WI38 (cell line): ENCODE results near the gene PGF.

Experiments
- H3K4me3 ChIP-seq: 2 replicates; pipeline ENCODE4 v1.5.1; 2011; ENCODE audit warnings: low read depth, mild to moderate bottlenecking, control low read depth, low read length
- CTCF ChIP-seq: IDR thresholded peaks from 2 replicates; pipeline ENCODE4 v1.5.1; 2012; ENCODE audit warnings: low read depth, mild to moderate bottlenecking, control low read depth, low read length

PGF gene

GRCh38 chr14:74929242-74929641 lies 26.2 kb downstream of the PGF start:
- H3K4me3 ChIP-seq, result no peak overlapping the region
- no peak for TF ChIP-seq CTCF

GRCh38 chr14:74927225-74927624 lies 28.2 kb downstream of the PGF start:
- no peak overlapping the region for H3K4me3 ChIP-seq
- TF ChIP-seq CTCF, result no peak

GRCh38 chr14:74924061-74924460 lies 31.3 kb downstream of the PGF start:
- H3K4me3 ChIP-seq, result no peak overlapping the region
- no peak for TF ChIP-seq CTCF

GRCh38 chr14:74922752-74923401 lies 32.5 kb downstream of the PGF start, which contains the start of gene RPS6KL1:
Gene RPS6KL1, minus strand, starts transcription at chr14:74923260. Its CDS starts 1,719 bp downstream, at chr14:74921541.
- H3K4me3 ChIP-seq, result peak within 1 kb of the TSS; percentile 50
- no peak for TF ChIP-seq CTCF

GRCh38 chr14:74921987-74922751 lies 33.2 kb downstream of the PGF start:
- TF ChIP-seq CTCF, result no peak
- no peak overlapping the region for H3K4me3 ChIP-seq

- H3K4me3 ChIP-seq, result no peak overlapping the region
- TF ChIP-seq CTCF, result no peak
Observed at GRCh38 chr14:74921053-74921620, 34.3 kb downstream of the PGF start.

GRCh38 chr14:74920281-74920680 lies 35.1 kb downstream of the PGF start:
- no peak for TF ChIP-seq CTCF

More at GRCh38 chr14:74920281-74920680, 35.1 kb downstream of the PGF start:
- H3K4me3 ChIP-seq, result no peak overlapping the region
